GM23338 (cell line): ENCODE results near the gene TXNDC17. TPM values are rescaled to one million over a fixed set of nuclear protein-coding genes. Genes with fewer than 3 reads are reported as not detected.

Experiments used
- ATAC-seq: fragments of 200-7000 bp; cut with Tn5 transposase; 3 replicates; pipeline ENCODE4 v1.9.1; 2020
- DNase-seq: peaks from one replicate; pipeline ENCODE4 v3.0.0-alpha.2; 2015; ENCODE audit warnings: low spot score
- H2AFZ ChIP-seq: fragments of 200-600 bp; sonication (generic); 2 replicates; pipeline ENCODE4 v1.8.0; 2016; ENCODE audit warnings: antibody characterized with exemption, mild to moderate bottlenecking, moderate library complexity
- H3F3A ChIP-seq: fragments of 200-600 bp; sonication (generic); replicated peaks from 2 replicates; pipeline ENCODE4 v1.8.0; 2017; ENCODE audit warnings: antibody characterized with exemption, mixed run types, low read depth
- H3K27ac ChIP-seq: fragments of 200-600 bp; sonication (generic); 2 replicates; pipeline ENCODE4 v1.6.1; 2016; ENCODE audit warnings: low read depth
- H3K27me3 ChIP-seq: fragments of 200-600 bp; sonication (generic); 2 replicates; pipeline ENCODE4 v1.8.0; 2016; ENCODE audit warnings: mild to moderate bottlenecking, mixed run types, moderate library complexity; ENCODE audit not compliant: insufficient read depth
- H3K36me3 ChIP-seq: fragments of 200-600 bp; sonication (generic); 2 replicates; pipeline ENCODE4 v1.8.0; 2016; ENCODE audit warnings: mild to moderate bottlenecking; ENCODE audit not compliant: insufficient read depth
- H3K4me1 ChIP-seq: fragments of 200-600 bp; sonication (generic); 2 replicates; pipeline ENCODE4 v1.8.0; 2016; ENCODE audit warnings: mild to moderate bottlenecking, moderate library complexity; ENCODE audit not compliant: insufficient read depth
- H3K4me2 ChIP-seq: fragments of 200-600 bp; sonication (generic); 2 replicates; pipeline ENCODE4 v1.7.1; 2017; ENCODE audit warnings: mixed run types
- H3K4me3 ChIP-seq: fragments of 200-600 bp; sonication (generic); 2 replicates; pipeline ENCODE4 v1.6.1; 2016; ENCODE audit warnings: mixed run types
- H3K79me2 ChIP-seq: fragments of 200-600 bp; sonication (generic); replicated peaks from 2 replicates; pipeline ENCODE4 v1.8.0; 2017; ENCODE audit warnings: mild to moderate bottlenecking; ENCODE audit not compliant: insufficient read depth
- H3K9me2 ChIP-seq: fragments of 200-600 bp; sonication (generic); 2 replicates; pipeline ENCODE4 v1.8.0; 2017; ENCODE audit not compliant: insufficient read depth
- H4K20me1 ChIP-seq: fragments of 200-600 bp; sonication (generic); replicated peaks from 2 replicates; pipeline ENCODE4 v1.8.0; 2017; ENCODE audit warnings: mild to moderate bottlenecking; ENCODE audit not compliant: insufficient read depth
- H3K27ac Mint-ChIP-seq: 2 replicates; pipeline ENCODE4 v1.8.0; 2020; ENCODE audit warnings: inconsistent platforms, mild to moderate bottlenecking, moderate library complexity, mixed read lengths
- H3K27me3 Mint-ChIP-seq: 3 replicates; pipeline ENCODE4 v1.8.0; 2022; ENCODE audit warnings: low read depth, mild to moderate bottlenecking, moderate library complexity, mixed read lengths, inconsistent platforms; ENCODE audit not compliant: insufficient read depth, poor library complexity
- H3K36me3 Mint-ChIP-seq: 3 replicates; pipeline ENCODE4 v1.8.0; 2021; ENCODE audit warnings: low read depth, mild to moderate bottlenecking, inconsistent platforms, moderate library complexity, mixed read lengths
- H3K4me1 Mint-ChIP-seq: 3 replicates; pipeline ENCODE4 v1.8.0; 2020; ENCODE audit warnings: mild to moderate bottlenecking, inconsistent platforms, mixed read lengths
- H3K4me3 Mint-ChIP-seq: 3 replicates; pipeline ENCODE4 v1.8.0; 2021; ENCODE audit warnings: moderate library complexity, mild to moderate bottlenecking, inconsistent platforms, mixed read lengths
- H3K9me3 Mint-ChIP-seq: 3 replicates; pipeline ENCODE4 v1.8.0; 2020; ENCODE audit warnings: moderate library complexity, mild to moderate bottlenecking, inconsistent platforms, mixed read lengths
- CREB1 ChIP-seq: fragments of 250-450 bp; sonication (Bioruptor Pico); IDR thresholded peaks from 2 replicates; pipeline ENCODE4 v1.5.0; 2020; ENCODE audit warnings: low read depth, mild to moderate bottlenecking, moderate library complexity
- EZH2phosphoT487 ChIP-seq: fragments of 200-600 bp; sonication (generic); IDR thresholded peaks from one replicate; pipeline ENCODE4 v1.8.1; 2018; ENCODE audit warnings: antibody characterized with exemption; ENCODE audit not compliant: unreplicated experiment
- NANOG ChIP-seq: IDR thresholded peaks from 2 replicates; pipeline ENCODE4 v1.6.1; 2016; ENCODE audit warnings: antibody characterized with exemption, borderline replicate concordance
- POLR2AphosphoS5 ChIP-seq: IDR thresholded peaks from 2 replicates; pipeline ENCODE4 v1.6.1; 2016; ENCODE audit warnings: antibody characterized with exemption, low read depth
- STAT1 ChIP-seq: IDR thresholded peaks from one replicate; pipeline ENCODE4 v1.6.1; 2016; ENCODE audit warnings: antibody characterized with exemption; ENCODE audit not compliant: unreplicated experiment
- ZNF114 ChIP-seq: fragments of 250-450 bp; sonication (Bioruptor Pico); IDR thresholded peaks from 2 replicates; pipeline ENCODE4 v1.5.0; 2020; ENCODE audit warnings: mild to moderate bottlenecking, moderate library complexity
- ZNF331 ChIP-seq: fragments of 250-450 bp; sonication (Bioruptor Pico); IDR thresholded peaks from 2 replicates; pipeline ENCODE4 v1.5.0; 2020; ENCODE audit warnings: low read depth, mild to moderate bottlenecking, moderate library complexity
- polyA plus RNA-seq: library from polyadenylated mRNA; unstranded; fragments of >200 nt; fragmentation: Nextera tagmentation; extraction: Ambion mirVana; gene quantifications from 2 replicates; pipeline ENCODE4 v1.2.1, GENCODE V29; 2016
- total RNA-seq: library from RNA; depleted of rRNA; stranded (reverse); fragments of >200 nt; shearing (Covaris generic); gene quantifications from 2 replicates; pipeline ENCODE4 v1.2.3, GENCODE V29; 2014
- TF ChIP-seq, protein P1 (sequence below), 2 experiments: fragments of 200-600 bp in 1 of 2; sonication (generic) in 1 of 2; conservative IDR thresholded peaks; 2 replicates each; pipeline versions ENCODE4 v1.5.1 to v1.6.1; 2016 to 2017; ENCODE audit warnings: antibody characterized with exemption in 2 of 2, low read depth in 2 of 2, mild to moderate bottlenecking in 2 of 2, moderate library complexity in 1 of 2
- TF ChIP-seq, protein P2 (sequence below): IDR thresholded peaks from one replicate; pipeline ENCODE4 v1.6.1; 2018; ENCODE audit warnings: antibody characterized with exemption; ENCODE audit not compliant: unreplicated experiment
- TF ChIP-seq, protein P3 (sequence below): IDR thresholded peaks from 2 replicates; pipeline ENCODE4 v1.6.1; 2016; ENCODE audit warnings: antibody characterized with exemption

TXNDC17 gene
- total and polyA plus RNA-seq, 2 experiments from 2014 or later, result 202 to 887 TPM

DNA sequence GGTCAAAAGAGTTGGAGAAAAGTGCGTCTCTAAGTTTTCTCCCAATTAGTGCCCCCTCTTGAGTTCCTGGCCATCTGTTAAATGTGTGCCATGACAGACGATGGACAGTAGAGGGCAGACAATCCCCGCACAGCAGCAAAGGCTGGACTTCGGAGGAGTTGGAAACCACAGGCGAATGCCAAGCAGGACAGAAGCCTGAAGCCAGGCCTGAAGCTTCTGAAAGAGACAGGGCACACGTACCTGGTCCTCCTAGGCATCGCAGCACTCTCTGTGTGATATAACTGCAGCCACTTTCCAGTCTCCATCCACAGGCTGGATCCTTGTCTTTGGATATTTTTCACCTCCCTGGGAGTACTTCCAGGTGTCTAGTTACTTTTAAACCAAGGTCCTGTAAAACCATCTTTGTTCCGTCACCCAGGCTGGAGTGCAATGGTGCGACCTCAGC, 25.2 kb downstream of the TXNDC17 start:
- Histone ChIP-seq H3K27ac (no peak overlapping the region), H3F3A (no peaks in the 10 kb centered on the region), H3K4me1 (no peaks in the 10 kb centered on the region), H3K4me2 (no peak overlapping the region), H3K36me3 (no peaks in the 10 kb centered on the region), H3K27me3 (peaks cover 13% of the 10 kb centered on the region), H4K20me1 (peaks cover 7% of the 10 kb centered on the region; the same call in 1 of the 2 replicates), H3K9me2 (no peaks in the 10 kb centered on the region), H3K4me3 (no peak overlapping the region), H3K79me2 (no peaks in the 10 kb centered on the region), H2AFZ (no peak overlapping the region)
- no peaks in the 10 kb centered on the region for H3K36me3 Mint-ChIP-seq
- ATAC-seq, result peak; percentile 95
- TF ChIP-seq, protein P1, sequence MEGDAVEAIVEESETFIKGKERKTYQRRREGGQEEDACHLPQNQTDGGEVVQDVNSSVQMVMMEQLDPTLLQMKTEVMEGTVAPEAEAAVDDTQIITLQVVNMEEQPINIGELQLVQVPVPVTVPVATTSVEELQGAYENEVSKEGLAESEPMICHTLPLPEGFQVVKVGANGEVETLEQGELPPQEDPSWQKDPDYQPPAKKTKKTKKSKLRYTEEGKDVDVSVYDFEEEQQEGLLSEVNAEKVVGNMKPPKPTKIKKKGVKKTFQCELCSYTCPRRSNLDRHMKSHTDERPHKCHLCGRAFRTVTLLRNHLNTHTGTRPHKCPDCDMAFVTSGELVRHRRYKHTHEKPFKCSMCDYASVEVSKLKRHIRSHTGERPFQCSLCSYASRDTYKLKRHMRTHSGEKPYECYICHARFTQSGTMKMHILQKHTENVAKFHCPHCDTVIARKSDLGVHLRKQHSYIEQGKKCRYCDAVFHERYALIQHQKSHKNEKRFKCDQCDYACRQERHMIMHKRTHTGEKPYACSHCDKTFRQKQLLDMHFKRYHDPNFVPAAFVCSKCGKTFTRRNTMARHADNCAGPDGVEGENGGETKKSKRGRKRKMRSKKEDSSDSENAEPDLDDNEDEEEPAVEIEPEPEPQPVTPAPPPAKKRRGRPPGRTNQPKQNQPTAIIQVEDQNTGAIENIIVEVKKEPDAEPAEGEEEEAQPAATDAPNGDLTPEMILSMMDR (conservative IDR thresholded peaks at IDR 0.05; ENCODE audit: low read depth in 2 of 2), result peak; percentile 94 to 98
- TF ChIP-seq NANOG, result no peak
- no peaks in the 10 kb centered on the region for H3K9me3 Mint-ChIP-seq
- no peak overlapping the region for H3K4me3 Mint-ChIP-seq
- peaks cover 16% of the 10 kb centered on the region for H3K27me3 Mint-ChIP-seq
- peak; percentile 87 for DNase-seq
- H3K4me1 Mint-ChIP-seq, result peaks cover 8% of the 10 kb centered on the region; the same call in 2 of the 3 replicates
- H3K27ac Mint-ChIP-seq, result no peak overlapping the region

DNA sequence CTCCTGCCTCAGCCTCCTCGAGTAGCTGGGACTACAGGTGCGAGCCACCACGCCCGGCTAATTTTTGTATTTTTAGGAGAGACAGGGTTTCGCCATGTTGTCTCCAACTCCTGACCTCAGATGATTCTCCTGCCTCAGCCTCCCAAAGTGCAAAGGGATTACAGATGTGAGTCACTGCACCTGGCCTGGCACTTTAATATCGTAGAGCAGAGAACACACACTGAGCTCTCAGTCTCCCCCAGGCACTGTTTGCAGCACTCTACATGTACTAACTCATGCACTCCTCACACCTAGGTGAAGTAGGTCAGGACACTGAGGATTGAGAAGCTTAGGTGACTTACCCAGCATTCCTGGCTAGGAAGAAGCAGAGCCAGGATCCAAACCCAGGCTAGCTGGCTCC, 25.7 kb downstream of the TXNDC17 start:
- DNase-seq, result no peak
- Mint-ChIP-seq H3K27ac (no peak overlapping the region), H3K36me3 (no peaks in the 10 kb centered on the region), H3K4me1 (peaks cover 8% of the 10 kb centered on the region; the same call in 2 of the 3 replicates), H3K9me3 (no peaks in the 10 kb centered on the region), H3K4me3 (no peak overlapping the region), H3K27me3 (peaks cover 16% of the 10 kb centered on the region)
- H3K4me2 ChIP-seq, result no peak overlapping the region
- no peaks in the 10 kb centered on the region for H3K79me2 ChIP-seq
- H4K20me1 ChIP-seq, result peaks cover 7% of the 10 kb centered on the region; the same call in 1 of the 2 replicates
- no peak overlapping the region for H3K4me3 ChIP-seq
- no peaks in the 10 kb centered on the region for H3F3A ChIP-seq
- H3K36me3 ChIP-seq, result no peaks in the 10 kb centered on the region
- ATAC-seq, result no peak
- no peaks in the 10 kb centered on the region for H3K4me1 ChIP-seq
- H3K27me3 ChIP-seq, result peaks cover 13% of the 10 kb centered on the region
- no peaks in the 10 kb centered on the region for H3K9me2 ChIP-seq
- H2AFZ ChIP-seq, result no peak overlapping the region
- no peak overlapping the region for H3K27ac ChIP-seq
- TF ChIP-seq STAT1, result no peak
- TF ChIP-seq, protein P2, sequence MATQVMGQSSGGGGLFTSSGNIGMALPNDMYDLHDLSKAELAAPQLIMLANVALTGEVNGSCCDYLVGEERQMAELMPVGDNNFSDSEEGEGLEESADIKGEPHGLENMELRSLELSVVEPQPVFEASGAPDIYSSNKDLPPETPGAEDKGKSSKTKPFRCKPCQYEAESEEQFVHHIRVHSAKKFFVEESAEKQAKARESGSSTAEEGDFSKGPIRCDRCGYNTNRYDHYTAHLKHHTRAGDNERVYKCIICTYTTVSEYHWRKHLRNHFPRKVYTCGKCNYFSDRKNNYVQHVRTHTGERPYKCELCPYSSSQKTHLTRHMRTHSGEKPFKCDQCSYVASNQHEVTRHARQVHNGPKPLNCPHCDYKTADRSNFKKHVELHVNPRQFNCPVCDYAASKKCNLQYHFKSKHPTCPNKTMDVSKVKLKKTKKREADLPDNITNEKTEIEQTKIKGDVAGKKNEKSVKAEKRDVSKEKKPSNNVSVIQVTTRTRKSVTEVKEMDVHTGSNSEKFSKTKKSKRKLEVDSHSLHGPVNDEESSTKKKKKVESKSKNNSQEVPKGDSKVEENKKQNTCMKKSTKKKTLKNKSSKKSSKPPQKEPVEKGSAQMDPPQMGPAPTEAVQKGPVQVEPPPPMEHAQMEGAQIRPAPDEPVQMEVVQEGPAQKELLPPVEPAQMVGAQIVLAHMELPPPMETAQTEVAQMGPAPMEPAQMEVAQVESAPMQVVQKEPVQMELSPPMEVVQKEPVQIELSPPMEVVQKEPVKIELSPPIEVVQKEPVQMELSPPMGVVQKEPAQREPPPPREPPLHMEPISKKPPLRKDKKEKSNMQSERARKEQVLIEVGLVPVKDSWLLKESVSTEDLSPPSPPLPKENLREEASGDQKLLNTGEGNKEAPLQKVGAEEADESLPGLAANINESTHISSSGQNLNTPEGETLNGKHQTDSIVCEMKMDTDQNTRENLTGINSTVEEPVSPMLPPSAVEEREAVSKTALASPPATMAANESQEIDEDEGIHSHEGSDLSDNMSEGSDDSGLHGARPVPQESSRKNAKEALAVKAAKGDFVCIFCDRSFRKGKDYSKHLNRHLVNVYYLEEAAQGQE, result no peak
- TF ChIP-seq, protein P1 (conservative IDR thresholded peaks at IDR 0.05; ENCODE audit: low read depth in 2 of 2), result no peak
- no peak for TF ChIP-seq EZH2phosphoT487
- TF ChIP-seq, protein P3, sequence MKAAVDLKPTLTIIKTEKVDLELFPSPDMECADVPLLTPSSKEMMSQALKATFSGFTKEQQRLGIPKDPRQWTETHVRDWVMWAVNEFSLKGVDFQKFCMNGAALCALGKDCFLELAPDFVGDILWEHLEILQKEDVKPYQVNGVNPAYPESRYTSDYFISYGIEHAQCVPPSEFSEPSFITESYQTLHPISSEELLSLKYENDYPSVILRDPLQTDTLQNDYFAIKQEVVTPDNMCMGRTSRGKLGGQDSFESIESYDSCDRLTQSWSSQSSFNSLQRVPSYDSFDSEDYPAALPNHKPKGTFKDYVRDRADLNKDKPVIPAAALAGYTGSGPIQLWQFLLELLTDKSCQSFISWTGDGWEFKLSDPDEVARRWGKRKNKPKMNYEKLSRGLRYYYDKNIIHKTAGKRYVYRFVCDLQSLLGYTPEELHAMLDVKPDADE, result no peak
- no peak for TF ChIP-seq ZNF331 (CRISPR knock-in tag)
- no peak for TF ChIP-seq ZNF114 (CRISPR knock-in tag)
- TF ChIP-seq CREB1 (CRISPR knock-in tag), result no peak
- TF ChIP-seq POLR2AphosphoS5, result no peak
- TF ChIP-seq NANOG, result no peak
